ENCODE measurements around the gene SLC36A3. TPM values are rescaled to one million over a fixed set of nuclear protein-coding genes. Genes with fewer than 3 reads are reported as not detected.
"Not testable (repeated sequence)": the region's sequence is repeated elsewhere in the genome, so short reads cannot be mapped to it uniquely, and the experiment has no call there.

SLC36A3 gene
- total and polyA plus RNA-seq, 8 donors: not detected

GRCh38 chr5:151255621-151256286, 47.8 kb downstream of the SLC36A3 start:
- no peaks in the 10 kb centered on the region for H3K9me3 ChIP-seq
- H3K36me3 ChIP-seq: peaks cover 0 to 8% of the 10 kb centered on the region in 2 donors
- no peak overlapping the region for H3K4me3 ChIP-seq
- H3K27ac ChIP-seq: peak overlapping the region in 1 of 2 donors; percentile 8
- DNase-seq: no peak
- TF ChIP-seq CTCF (IDR thresholded peaks at IDR 0.05): no peak
- intact Hi-C loops (cut with DNase I): no loop called here
- peaks cover 5 to 61% of the 10 kb centered on the region in 2 donors for H3K4me1 ChIP-seq
- ATAC-seq: no peak
- H3K27me3 ChIP-seq: no peaks in the 10 kb centered on the region

GRCh38 chr5:151254990-151255389, 48.6 kb downstream of the SLC36A3 start:
- DNase-seq; H3K27ac ChIP-seq; ATAC-seq; H3K36me3 ChIP-seq; intact Hi-C loops (cut with DNase I); H3K9me3 ChIP-seq; H3K27me3 ChIP-seq: not testable (repeated sequence)
- peaks cover 5 to 61% of the 10 kb centered on the region in 2 donors for H3K4me1 ChIP-seq
- H3K4me3 ChIP-seq: peak overlapping the region in 1 of 2 donors; percentile 74

- intact Hi-C loops (cut with DNase I): no loop called here
These were observed 49.0 kb downstream of the SLC36A3 start for GRCh38 chr5:151254556-151254955.

GRCh38 chr5:151253605-151253950, 50.0 kb downstream of the SLC36A3 start:
- no peak for TF ChIP-seq CTCF (IDR thresholded peaks at IDR 0.05)
- peak overlapping the region; percentile 63 to 74 for H3K4me3 ChIP-seq
- no peaks in the 10 kb centered on the region for H3K36me3 ChIP-seq
- ATAC-seq: peak; percentile 1
- peaks cover 5 to 61% of the 10 kb centered on the region in 2 donors for H3K4me1 ChIP-seq
- no peaks in the 10 kb centered on the region for H3K27me3 ChIP-seq
- peak overlapping the region; percentile 63 to 86 for H3K27ac ChIP-seq
- intact Hi-C loops (cut with DNase I): no loop called here
- H3K9me3 ChIP-seq: no peaks in the 10 kb centered on the region
- DNase-seq: no peak

More at GRCh38 chr5:151254556-151254955, 49.0 kb downstream of the SLC36A3 start:
- DNase-seq: no peak
- Histone ChIP-seq H3K36me3 (no peaks in the 10 kb centered on the region), H3K9me3 (no peaks in the 10 kb centered on the region), H3K27me3 (no peaks in the 10 kb centered on the region), H3K4me1 (peaks cover 5 to 61% of the 10 kb centered on the region in 2 donors), H3K27ac (no peak overlapping the region), H3K4me3 (peak overlapping the region in 1 of 2 donors; percentile 74)
- ATAC-seq: no peak
- no peak for TF ChIP-seq CTCF (IDR thresholded peaks at IDR 0.05)

GRCh38 chr5:151252762-151253604, 50.6 kb downstream of the SLC36A3 start, which contains the start of gene GM2A:
Gene GM2A (plus strand): TSS chr5:151253185. CDS start chr5:151253217, 32 bp downstream.
- intact Hi-C loops (cut with DNase I): no loop called here

More at GRCh38 chr5:151252762-151253604, 50.6 kb downstream of the SLC36A3 start, which contains the start of gene GM2A:
- H3K4me1 ChIP-seq: peaks cover 5 to 57% of the 10 kb centered on the region in 2 donors
- H3K27me3 ChIP-seq: no peaks in the 10 kb centered on the region
- H3K9me3 ChIP-seq: no peaks in the 10 kb centered on the region
- ATAC-seq (peak; percentile 95), DNase-seq (peak; percentile 99 to 100 (median 99))
- peak within 1 kb of the TSS; percentile 63 to 74 for H3K4me3 ChIP-seq
- peak within 1 kb of the TSS; percentile 63 to 86 for H3K27ac ChIP-seq
- H3K36me3 ChIP-seq: no peaks in the 10 kb centered on the region
- TF ChIP-seq CTCF (IDR thresholded peaks at IDR 0.05): no peak

Measured in left lung (tissue), 10 donors.